Retinal pigment epithelial cell (primary cell): ENCODE measurements around the gene ZSCAN30.

Experiments used
- DNase-seq: peaks from one replicate; pipeline ENCODE4 v3.0.0-alpha.2; 2010; ENCODE audit warnings: low read depth
- H3K4me3 ChIP-seq: 2 replicates; pipeline ENCODE4 v1.5.1; 2011; ENCODE audit warnings: mild to moderate bottlenecking, low read length, control low read depth, moderate library complexity
- CTCF ChIP-seq: conservative IDR thresholded peaks from 2 replicates; pipeline ENCODE4 v1.5.1; 2011; ENCODE audit warnings: low read depth, low read length, control low read depth, inconsistent platforms

The ZSCAN30 gene

GRCh38 chr18:35247412-35248249 lies 42.4 kb downstream of the ZSCAN30 start:
- H3K4me3 ChIP-seq, result no peak overlapping the region
- TF ChIP-seq CTCF, result no peak
- DNase-seq, result no peak

- DNase-seq, result no peak
- no peak overlapping the region for H3K4me3 ChIP-seq
- no peak for TF ChIP-seq CTCF
Measured at GRCh38 chr18:35246831-35247230, 43.2 kb downstream of the ZSCAN30 start.

DNA sequence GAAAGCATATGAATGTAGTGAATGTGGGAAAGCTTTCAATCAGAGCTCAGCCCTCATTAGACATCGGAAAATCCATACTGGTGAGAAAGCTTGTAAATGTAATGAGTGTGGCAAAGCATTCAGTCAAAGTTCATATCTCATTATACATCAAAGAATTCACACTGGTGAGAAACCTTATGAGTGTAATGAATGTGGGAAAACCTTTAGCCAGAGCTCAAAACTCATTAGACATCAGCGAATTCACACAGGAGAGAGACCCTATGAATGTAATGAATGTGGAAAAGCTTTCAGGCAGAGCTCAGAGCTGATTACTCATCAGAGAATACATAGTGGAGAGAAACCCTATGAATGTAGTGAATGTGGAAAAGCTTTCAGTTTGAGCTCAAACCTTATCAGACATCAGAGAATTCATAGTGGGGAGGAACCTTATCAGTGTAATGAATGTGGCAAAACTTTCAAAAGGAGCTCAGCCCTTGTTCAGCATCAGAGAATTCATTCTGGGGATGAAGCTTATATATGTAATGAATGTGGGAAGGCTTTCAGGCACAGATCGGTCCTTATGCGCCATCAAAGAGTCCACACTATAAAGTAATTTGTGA lies 44.2 kb downstream of the ZSCAN30 start:
- H3K4me3 ChIP-seq, result no peak overlapping the region
- DNase-seq, result no peak
- TF ChIP-seq CTCF, result no peak

- no peak for TF ChIP-seq CTCF
- DNase-seq, result no peak
- no peak overlapping the region for H3K4me3 ChIP-seq
Measured at GRCh38 chr18:35244671-35245070, 45.4 kb downstream of the ZSCAN30 start.

- TF ChIP-seq CTCF, result no peak
- DNase-seq, result no peak
- no peak overlapping the region for H3K4me3 ChIP-seq
Measured at GRCh38 chr18:35242426-35242825, 47.6 kb downstream of the ZSCAN30 start.

DNA sequence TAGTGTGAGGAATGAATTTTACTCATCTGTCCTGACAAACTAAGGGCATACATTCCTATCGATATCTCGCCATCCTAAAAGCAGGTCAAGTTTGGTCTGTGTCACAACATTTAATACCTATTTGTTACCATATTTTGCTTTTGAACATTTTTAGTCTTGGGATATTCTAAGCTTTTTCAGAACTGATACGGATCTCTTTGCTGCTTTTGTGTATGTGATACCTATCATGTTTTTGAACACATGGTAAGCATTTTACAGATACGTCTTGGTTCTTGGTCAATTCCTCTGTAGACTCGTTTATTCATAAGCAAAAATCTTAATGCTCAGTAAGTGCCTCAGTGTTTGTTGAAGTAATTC lies 48.6 kb downstream of the ZSCAN30 start:
- peak overlapping the region; percentile 77 for H3K4me3 ChIP-seq
- DNase-seq, result no peak
- no peak for TF ChIP-seq CTCF

DNA sequence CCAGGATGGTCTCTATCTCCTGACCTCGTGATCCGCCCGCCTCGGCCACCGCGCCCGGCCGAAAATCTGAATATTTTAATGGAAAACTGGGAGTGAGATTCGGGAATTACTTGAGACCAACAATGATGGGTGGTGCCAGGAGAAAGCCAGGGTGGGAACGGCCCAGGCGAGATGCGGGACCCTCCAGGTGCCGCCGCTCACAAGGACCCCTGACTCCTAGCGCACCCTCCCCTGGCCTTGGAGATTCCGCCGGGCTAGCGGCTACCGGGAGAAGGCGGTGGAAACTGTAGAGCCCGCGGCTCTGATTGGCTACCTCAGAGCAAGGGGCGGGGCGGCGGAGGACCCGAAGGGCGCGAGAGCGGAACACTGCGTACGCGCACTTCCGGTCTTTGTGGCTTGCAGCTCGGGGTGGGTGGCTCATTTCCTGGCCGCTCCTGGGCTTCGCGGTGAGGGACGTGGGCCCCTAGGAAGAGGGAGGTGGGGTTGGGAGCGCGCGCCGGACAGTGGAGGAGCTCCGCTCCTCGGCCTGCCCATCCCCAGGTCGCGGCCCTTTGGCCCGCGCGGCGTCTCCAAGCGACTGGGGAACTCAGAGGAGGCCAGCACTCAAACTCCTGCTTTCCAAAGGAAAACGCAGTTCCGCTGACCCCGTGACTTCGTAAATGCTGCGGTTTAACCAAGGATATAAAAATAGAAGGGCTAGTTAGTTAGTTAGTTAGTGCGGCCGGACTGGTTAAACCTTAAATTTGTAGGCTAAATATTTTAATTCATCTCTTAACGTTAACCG lies 49.2 kb downstream of the ZSCAN30 start, which contains the start of gene ZNF397:
Gene ZNF397, plus strand, starts transcription at position 371 of the 784 bp plus-strand sequence. CDS start 1,437 bp downstream, outside the sequence.
- no peak for TF ChIP-seq CTCF
- H3K4me3 ChIP-seq, result peak within 1 kb of the TSS; percentile 77
- DNase-seq, result peak; percentile 81
